ENCODE data around the gene PROCA1. TPM values are rescaled to one million over a fixed set of nuclear protein-coding genes. Genes with fewer than 3 reads are reported as not detected.

Gene PROCA1
- total and polyA plus RNA-seq, 2 of the 13 experiments (the other 11 are each of a cell fraction or from before 2014, with no cell fraction given), result 0.73 to 1.5 TPM

DNA sequence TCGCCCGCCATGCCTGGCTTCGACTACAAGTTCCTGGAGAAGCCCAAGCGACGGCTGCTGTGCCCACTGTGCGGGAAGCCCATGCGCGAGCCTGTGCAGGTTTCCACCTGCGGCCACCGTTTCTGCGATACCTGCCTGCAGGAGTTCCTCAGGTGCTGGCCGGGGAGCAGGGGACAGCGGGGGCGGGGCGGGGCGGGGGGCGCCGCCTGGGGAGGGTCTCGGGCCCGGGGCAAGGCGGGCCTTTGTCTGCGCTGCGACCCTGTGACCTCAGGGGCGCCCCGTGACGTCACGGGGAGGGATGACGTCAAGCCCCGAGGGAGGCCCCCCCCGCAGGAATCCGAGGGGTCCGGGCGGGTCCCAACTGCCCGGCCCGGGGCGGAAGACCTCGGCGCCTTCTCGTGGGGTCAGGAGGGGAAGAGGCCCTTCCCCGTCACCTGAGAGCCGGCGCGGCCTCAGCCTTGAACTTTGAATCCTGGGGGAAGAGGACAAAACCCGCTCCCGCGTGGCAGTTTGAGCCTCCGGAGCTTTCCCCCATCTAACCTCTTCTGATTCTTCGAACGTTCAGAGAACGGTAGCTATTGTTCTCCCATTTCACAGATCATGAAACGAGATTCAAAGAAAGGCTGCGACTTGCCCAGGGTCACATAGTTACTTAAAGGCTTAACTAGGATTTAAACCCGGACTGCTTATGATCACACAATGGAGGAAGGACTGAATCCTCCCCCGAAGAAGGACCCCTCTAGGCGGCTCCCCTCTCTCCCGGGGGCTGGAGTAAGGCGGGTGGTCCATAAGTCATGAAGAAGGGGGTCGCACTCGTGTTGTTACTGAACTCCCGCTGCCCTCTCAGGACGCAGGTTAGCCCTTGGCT lies 32.6 kb upstream of the PROCA1 start (continued):
- TF ChIP-seq HOMEZ (CRISPR knock-in tag; IDR thresholded peaks at IDR 0.05; ENCODE audit: low read depth), result no peak
- TF ChIP-seq KAT8 (CRISPR knock-in tag; IDR thresholded peaks at IDR 0.05), result peak; percentile 37; the same call in 1 of the 2 replicates
- TF ChIP-seq PHF5A (CRISPR knock-in tag; IDR thresholded peaks at IDR 0.05; ENCODE audit: low read depth, unreplicated experiment), result no peak
- TF ChIP-seq KDM3A (CRISPR knock-in tag; IDR thresholded peaks at IDR 0.05; ENCODE audit: low read depth), result 0 out of 2 replicates have a peak, but pooled peaks have one; percentile 24
- peak; percentile 63; the same call in 1 of the 2 replicates for TF ChIP-seq ETV6 (CRISPR knock-in tag; conservative IDR thresholded peaks at IDR 0.05)
- TF ChIP-seq TEAD3 (CRISPR knock-in tag; optimal IDR thresholded peaks at IDR 0.05; ENCODE audit: borderline replicate concordance), result peak; percentile 92
- TF ChIP-seq, protein P1, sequence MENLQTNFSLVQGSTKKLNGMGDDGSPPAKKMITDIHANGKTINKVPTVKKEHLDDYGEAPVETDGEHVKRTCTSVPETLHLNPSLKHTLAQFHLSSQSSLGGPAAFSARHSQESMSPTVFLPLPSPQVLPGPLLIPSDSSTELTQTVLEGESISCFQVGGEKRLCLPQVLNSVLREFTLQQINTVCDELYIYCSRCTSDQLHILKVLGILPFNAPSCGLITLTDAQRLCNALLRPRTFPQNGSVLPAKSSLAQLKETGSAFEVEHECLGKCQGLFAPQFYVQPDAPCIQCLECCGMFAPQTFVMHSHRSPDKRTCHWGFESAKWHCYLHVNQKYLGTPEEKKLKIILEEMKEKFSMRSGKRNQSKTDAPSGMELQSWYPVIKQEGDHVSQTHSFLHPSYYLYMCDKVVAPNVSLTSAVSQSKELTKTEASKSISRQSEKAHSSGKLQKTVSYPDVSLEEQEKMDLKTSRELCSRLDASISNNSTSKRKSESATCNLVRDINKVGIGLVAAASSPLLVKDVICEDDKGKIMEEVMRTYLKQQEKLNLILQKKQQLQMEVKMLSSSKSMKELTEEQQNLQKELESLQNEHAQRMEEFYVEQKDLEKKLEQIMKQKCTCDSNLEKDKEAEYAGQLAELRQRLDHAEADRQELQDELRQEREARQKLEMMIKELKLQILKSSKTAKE (CRISPR knock-in tag; IDR thresholded peaks at IDR 0.05; ENCODE audit: borderline replicate concordance), result no peak
- no peak for TF ChIP-seq STAT5B (CRISPR knock-in tag; IDR thresholded peaks at IDR 0.05)
- TF ChIP-seq MXD3 (CRISPR knock-in tag; IDR thresholded peaks at IDR 0.05), result 0 out of 2 replicates have a peak, but pooled peaks have one; percentile 32
- TF ChIP-seq MLX (CRISPR knock-in tag; IDR thresholded peaks at IDR 0.05), result no peak
- no peak for TF ChIP-seq CENPT (CRISPR knock-in tag; IDR thresholded peaks at IDR 0.05; ENCODE audit: low read depth)
- TF ChIP-seq, protein P2, sequence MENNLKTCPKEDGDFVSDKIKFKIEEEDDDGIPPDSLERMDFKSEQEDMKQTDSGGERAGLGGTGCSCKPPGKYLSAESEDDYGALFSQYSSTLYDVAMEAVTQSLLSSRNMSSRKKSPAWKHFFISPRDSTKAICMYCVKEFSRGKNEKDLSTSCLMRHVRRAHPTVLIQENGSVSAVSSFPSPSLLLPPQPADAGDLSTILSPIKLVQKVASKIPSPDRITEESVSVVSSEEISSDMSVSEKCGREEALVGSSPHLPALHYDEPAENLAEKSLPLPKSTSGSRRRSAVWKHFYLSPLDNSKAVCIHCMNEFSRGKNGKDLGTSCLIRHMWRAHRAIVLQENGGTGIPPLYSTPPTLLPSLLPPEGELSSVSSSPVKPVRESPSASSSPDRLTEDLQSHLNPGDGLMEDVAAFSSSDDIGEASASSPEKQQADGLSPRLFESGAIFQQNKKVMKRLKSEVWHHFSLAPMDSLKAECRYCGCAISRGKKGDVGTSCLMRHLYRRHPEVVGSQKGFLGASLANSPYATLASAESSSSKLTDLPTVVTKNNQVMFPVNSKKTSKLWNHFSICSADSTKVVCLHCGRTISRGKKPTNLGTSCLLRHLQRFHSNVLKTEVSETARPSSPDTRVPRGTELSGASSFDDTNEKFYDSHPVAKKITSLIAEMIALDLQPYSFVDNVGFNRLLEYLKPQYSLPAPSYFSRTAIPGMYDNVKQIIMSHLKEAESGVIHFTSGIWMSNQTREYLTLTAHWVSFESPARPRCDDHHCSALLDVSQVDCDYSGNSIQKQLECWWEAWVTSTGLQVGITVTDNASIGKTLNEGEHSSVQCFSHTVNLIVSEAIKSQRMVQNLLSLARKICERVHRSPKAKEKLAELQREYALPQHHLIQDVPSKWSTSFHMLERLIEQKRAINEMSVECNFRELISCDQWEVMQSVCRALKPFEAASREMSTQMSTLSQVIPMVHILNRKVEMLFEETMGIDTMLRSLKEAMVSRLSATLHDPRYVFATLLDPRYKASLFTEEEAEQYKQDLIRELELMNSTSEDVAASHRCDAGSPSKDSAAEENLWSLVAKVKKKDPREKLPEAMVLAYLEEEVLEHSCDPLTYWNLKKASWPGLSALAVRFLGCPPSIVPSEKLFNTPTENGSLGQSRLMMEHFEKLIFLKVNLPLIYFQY (CRISPR knock-in tag; IDR thresholded peaks at IDR 0.05; ENCODE audit: borderline replicate concordance), result 0 out of 2 replicates have a peak, but pooled peaks have one; percentile 30
- TF ChIP-seq, protein P3, sequence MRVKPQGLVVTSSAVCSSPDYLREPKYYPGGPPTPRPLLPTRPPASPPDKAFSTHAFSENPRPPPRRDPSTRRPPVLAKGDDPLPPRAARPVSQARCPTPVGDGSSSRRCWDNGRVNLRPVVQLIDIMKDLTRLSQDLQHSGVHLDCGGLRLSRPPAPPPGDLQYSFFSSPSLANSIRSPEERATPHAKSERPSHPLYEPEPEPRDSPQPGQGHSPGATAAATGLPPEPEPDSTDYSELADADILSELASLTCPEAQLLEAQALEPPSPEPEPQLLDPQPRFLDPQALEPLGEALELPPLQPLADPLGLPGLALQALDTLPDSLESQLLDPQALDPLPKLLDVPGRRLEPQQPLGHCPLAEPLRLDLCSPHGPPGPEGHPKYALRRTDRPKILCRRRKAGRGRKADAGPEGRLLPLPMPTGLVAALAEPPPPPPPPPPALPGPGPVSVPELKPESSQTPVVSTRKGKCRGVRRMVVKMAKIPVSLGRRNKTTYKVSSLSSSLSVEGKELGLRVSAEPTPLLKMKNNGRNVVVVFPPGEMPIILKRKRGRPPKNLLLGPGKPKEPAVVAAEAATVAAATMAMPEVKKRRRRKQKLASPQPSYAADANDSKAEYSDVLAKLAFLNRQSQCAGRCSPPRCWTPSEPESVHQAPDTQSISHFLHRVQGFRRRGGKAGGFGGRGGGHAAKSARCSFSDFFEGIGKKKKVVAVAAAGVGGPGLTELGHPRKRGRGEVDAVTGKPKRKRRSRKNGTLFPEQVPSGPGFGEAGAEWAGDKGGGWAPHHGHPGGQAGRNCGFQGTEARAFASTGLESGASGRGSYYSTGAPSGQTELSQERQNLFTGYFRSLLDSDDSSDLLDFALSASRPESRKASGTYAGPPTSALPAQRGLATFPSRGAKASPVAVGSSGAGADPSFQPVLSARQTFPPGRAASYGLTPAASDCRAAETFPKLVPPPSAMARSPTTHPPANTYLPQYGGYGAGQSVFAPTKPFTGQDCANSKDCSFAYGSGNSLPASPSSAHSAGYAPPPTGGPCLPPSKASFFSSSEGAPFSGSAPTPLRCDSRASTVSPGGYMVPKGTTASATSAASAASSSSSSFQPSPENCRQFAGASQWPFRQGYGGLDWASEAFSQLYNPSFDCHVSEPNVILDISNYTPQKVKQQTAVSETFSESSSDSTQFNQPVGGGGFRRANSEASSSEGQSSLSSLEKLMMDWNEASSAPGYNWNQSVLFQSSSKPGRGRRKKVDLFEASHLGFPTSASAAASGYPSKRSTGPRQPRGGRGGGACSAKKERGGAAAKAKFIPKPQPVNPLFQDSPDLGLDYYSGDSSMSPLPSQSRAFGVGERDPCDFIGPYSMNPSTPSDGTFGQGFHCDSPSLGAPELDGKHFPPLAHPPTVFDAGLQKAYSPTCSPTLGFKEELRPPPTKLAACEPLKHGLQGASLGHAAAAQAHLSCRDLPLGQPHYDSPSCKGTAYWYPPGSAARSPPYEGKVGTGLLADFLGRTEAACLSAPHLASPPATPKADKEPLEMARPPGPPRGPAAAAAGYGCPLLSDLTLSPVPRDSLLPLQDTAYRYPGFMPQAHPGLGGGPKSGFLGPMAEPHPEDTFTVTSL (CRISPR knock-in tag; IDR thresholded peaks at IDR 0.05; ENCODE audit: borderline replicate concordance), result 0 out of 2 replicates have a peak, but pooled peaks have one; percentile 6

Measured in HepG2 (cell line).